GM18517 (cell line): Measurements from ENCODE around the gene PTPRE.

ENCODE experiments used
- ATAC-seq: cut with Tn5 transposase; IDR thresholded peaks from one replicate; pipeline ENCODE4 v1.9.1; 2021; ENCODE audit warnings: mild to moderate bottlenecking, moderate library complexity; ENCODE audit not compliant: unreplicated experiment

Gene PTPRE

DNA sequence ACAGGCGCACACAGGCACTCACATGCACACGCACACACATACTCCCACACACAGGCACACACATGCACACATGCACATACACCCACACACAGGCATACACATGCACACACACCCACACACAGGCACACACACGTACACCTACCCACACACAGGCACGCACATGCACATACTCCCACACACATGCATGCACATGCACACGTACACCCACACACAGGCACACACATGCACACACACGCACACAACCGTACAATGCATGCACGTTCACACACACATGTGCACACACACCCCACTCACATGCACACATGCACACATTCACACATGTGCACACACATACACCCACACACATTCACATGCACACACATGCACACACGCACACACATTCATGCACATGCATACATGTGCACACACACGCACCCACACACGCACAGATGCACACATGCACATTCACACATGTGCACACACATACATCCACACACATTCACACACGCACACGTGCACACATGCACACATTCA, 160.0 kb downstream of the PTPRE start:
- no peak for ATAC-seq

DNA sequence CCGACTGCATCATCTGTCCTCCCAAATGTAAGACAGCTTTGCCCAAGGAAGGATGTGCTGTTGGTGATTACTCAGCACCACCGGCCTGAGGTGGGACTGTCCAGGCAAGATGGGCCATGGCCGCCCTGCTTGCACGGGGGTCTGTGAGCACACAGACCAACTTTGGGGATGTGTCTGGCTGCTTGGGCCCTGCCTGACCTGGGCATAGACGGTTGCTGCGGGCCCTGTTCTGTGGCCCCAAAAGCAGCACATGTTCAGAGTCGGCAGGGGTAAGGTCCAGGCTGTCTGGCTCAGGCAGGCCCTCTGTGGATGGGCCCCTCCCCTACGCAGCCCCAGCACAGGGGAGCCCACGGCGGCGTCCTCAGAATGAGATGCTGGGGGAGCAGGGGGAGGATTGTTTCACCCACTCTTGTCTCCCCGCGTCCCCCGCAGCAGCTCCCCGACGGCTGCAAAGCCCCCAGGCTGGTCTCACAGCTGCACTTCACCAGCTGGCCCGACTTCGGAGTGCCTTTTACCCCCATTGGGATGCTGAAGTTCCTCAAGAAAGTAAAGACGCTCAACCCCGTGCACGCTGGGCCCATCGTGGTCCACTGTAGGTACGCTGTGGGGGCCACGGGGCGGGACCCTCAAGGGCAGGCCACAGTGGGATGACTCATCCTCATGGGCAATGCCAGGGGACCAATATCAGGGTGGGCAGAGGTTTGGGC, 160.9 kb downstream of the PTPRE start:
- no peak for ATAC-seq

- ATAC-seq, result no peak
Observed at GRCh38 chr10:128068398-128069285, 161.7 kb downstream of the PTPRE start.

DNA sequence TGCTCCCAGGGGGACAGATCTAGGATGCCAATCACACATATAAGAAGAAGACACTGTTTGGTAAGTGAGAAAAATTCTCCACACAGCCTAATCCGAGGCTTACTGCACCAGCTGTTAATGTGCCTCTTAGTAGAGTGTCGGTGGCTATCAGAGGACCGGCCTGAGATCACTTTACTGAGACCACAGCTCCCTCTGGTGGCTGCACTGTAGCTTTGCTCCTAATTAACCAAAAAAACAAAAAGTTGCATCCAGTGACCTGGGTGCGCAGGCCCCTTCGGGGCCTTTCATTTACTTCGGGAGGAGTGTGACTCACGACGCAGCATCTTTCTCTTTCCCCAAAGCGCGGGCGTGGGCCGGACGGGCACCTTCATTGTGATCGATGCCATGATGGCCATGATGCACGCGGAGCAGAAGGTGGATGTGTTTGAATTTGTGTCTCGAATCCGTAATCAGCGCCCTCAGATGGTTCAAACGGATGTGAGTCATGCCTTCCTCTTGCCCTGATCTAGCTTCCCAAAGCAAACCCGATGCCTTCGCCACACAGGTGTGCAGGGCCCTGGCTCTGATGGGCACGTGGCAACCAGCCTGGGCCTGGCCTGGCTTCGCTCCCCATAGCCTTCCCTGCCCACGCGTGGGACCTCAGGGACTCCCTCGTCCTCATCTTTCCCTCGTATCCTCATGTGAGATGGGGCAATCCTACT, 162.6 kb downstream of the PTPRE start:
- ATAC-seq, result peak; percentile 49

- ATAC-seq, result no peak
Observed at GRCh38 chr10:128070161-128070560, 163.3 kb downstream of the PTPRE start.

- ATAC-seq, result no peak
Observed at GRCh38 chr10:128070721-128071416, 164.0 kb downstream of the PTPRE start.

DNA sequence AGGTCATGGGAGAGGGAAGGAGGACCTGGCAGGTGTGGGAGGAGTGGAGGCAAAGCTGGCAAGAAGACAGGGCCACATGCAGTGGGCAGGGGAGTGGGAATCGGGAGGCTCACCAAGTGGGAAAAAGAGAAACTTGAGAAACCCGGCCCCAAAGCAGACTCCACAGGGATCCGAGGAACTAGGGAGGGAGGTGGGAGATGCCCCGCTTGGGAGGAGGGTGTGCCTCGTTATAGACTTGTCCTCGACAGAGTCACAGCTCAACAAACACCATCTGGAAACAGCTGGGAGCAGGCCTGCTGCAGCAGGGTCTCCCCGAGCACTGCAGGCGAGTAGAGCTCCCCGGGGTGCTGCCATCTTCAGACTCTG, 164.5 kb downstream of the PTPRE start:
- ATAC-seq, result no peak

GRCh38 chr10:128072046-128072445, 165.1 kb downstream of the PTPRE start:
- ATAC-seq, result no peak

DNA sequence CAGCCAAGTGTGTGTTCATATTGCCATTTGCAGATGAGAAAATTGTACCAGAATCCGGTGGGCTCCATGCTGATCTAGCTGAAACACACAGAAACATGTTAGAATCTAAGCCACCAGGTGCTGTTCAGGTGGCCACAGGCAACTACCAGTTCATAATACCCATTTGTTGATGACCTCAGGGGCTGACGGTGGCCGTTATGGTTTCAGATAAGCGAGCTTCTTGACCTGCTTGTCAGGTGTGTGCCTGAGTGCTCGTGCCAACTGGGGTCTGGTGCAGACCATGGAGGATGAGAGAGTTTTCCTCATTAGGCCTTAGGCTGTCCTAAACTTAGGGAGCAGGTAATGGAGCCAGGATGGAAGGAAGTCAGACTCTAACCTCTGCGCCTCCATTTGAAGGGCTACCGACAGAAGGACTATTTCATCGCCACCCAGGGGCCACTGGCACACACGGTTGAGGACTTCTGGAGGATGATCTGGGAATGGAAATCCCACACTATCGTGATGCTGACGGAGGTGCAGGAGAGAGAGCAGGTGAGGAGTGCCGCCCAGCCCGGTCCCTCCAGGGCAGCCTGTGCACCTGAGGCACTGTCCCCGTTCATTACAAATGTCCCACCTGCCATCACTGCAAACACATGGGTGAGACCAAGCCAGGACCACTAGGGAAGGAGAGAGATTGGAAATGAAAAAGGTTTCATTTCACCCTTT, 166.2 kb downstream of the PTPRE start:
- ATAC-seq, result no peak

GRCh38 chr10:128073890-128074289, 167.0 kb downstream of the PTPRE start:
- ATAC-seq, result no peak

GRCh38 chr10:128074589-128074988, 167.7 kb downstream of the PTPRE start:
- ATAC-seq, result no peak

DNA sequence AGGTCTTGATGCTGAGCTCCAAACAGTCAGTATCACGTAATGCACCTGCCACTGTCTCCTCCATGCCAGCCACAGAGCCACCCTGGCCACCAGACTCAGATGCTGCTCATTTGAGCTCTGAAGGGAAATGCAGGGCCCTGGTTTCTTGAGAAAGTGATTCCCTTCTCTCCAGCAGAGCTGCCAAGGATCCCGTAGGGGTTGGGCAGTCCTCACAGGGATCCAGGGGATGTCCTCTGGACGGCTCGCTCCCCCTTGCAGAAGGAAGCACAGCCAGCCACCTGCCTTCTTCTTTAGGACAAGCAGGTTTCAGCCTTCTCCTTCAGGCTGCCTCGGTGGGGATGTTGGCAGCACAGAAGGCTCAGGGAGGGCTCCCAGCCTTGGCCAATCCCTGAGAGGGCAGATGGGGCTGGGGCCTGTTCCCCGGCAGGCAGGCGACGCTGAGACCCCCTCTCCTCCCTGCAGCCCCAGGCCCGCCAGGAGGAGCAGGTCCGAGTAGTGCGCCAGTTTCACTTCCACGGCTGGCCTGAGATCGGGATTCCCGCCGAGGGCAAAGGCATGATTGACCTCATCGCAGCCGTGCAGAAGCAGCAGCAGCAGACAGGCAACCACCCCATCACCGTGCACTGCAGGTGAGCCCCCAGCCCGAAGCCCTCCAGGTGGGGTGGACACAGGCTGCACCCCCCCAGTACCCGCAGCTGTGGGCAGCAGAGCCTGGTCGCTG, 170.4 kb downstream of the PTPRE start:
- ATAC-seq, result no peak

DNA sequence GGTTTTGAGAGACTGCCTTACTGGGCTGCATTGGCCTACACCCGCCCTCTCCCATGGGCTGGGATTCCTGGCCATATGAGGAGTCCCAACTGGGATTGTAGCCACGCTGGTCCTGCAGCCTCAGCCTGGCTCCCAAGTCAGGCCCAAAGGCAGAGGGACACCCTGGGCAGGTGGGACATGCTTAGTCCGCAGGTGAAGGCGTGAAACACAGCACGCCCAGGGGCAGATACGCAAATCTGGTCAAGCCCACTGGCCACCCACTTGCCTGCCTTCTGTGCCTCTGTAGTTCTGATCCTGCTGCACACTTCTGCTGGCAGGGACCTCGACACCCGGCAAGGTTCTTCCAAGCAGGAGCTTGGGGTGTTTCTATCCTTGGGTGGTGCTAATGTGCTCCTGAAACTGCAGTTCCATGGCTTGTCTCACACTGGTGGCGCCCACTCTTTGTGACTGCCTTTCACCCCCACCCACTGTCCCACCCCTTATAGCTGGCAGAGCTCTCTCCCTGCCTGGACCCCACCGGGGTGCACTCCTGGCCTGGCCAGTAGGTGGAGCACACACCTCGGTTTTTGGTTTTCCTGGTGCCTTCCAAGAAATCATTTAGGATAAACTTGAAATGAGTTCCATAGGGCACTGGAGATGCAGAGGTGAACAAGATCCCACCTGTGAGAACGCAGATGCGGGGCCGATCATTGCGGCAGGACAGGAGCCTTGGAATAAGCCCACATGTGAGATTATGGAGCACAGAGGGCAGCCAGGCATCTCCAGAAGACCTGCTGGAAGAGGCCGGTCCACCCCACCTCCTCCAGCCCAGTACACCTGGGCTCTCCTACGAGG, 171.4 kb downstream of the PTPRE start:
- no peak for ATAC-seq

GRCh38 chr10:128080231-128080630, 173.3 kb downstream of the PTPRE start:
- no peak for ATAC-seq

DNA sequence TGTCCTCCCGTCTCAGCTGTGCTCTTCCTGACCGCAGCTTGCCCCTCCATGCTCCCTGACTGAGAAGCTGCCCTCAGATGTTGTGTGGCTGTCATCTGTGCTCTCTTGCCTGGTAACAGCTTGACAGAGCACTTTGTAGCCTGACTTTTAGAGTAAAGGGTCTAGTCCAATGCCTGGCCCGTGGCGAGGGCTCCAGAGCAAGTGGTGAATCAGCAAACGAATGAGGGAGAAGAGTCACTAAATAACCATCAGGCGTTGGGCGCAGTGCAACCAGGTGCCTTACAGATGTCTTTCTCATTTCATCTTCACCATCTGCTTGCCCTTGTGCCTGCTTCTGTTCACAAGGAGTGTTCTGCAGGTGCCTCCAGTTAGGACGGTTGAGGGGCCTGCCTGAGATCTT, 173.7 kb downstream of the PTPRE start:
- no peak for ATAC-seq

DNA sequence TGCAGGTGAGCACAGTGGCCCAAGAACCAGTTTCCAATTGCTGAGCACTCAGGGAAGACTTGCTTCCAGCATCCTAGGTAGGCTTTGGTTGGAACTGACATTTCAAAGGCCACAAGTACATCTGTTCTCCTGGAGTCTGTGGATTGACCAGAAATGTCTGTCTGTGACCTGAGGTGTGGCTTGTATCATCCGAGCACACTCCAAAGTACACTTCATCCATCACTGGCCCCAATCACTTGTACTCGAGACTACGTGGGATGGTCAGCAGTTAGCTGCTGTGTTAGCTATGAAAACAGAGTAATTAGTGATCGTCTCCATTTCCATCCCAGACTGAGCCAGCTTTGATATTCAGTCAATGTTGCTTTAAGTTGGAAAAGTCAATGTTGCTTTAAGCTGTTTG, 174.3 kb downstream of the PTPRE start:
- ATAC-seq, result no peak

GRCh38 chr10:128081720-128082119, 174.8 kb downstream of the PTPRE start:
- no peak for ATAC-seq

GRCh38 chr10:128083191-128083895, 176.4 kb downstream of the PTPRE start:
- ATAC-seq, result no peak
